ENCODE results near the gene MPEG1. TPM values are rescaled to one million over a fixed set of nuclear protein-coding genes. Genes with fewer than 3 reads are reported as not detected.

MPEG1 gene
- total and polyA plus RNA-seq, 2 of the 13 experiments (the other 11 are each of a cell fraction or from before 2014, with no cell fraction given), result not detected

- no peak for TF ChIP-seq PAXIP1 (CRISPR knock-in tag; conservative IDR thresholded peaks at IDR 0.05)
- TF ChIP-seq POLR2AphosphoS2 (IDR thresholded peaks at IDR 0.05; ENCODE audit: low read depth, low read length), result no peak
- no peak for TF ChIP-seq ZNF766 (CRISPR knock-in tag; IDR thresholded peaks at IDR 0.05; ENCODE audit: borderline replicate concordance)
- TF ChIP-seq ZNF260 (CRISPR knock-in tag; IDR thresholded peaks at IDR 0.05; ENCODE audit: borderline replicate concordance, low read depth), result no peak
- TF ChIP-seq ZNF510 (CRISPR knock-in tag; IDR thresholded peaks at IDR 0.05; ENCODE audit: low read depth), result no peak
Observed at GRCh38 chr11:59199546-59200422, 12.9 kb downstream of the MPEG1 start (continued).

- ATAC-seq, result no peak
- H3K4me3 ChIP-seq (replicated peaks in 1 of 3; ENCODE audit: insufficient read depth in 1 of 3, low read depth in 2 of 3, low read length in 3 of 3), result no peak overlapping the region
- no TSS peak for BruUV-seq (replicated peaks)
- WGBS (ENCODE audit: low lambda C conversion rate), result 96% methylated on average over 2 of the region's 2 CpGs
- H3K79me2 ChIP-seq (ENCODE audit: insufficient read depth, low read length), result no peaks in the 10 kb centered on the region
- H3K36me3 ChIP-seq (replicated peaks in 1 of 2; ENCODE audit: control insufficient read depth in 1 of 2, insufficient read depth in 2 of 2, low read length in 2 of 2), result peaks cover 4% of the 10 kb centered on the region in 2 experiments; a peak in 2 of 5 replicates
- peaks cover 9% of the 10 kb centered on the region; the same call in 1 of the 2 replicates for H3K4me1 ChIP-seq (ENCODE audit: insufficient read depth, low read length)
- no peak for DNase-seq (ENCODE audit: low spot score)
- CTCF ChIA-PET (ENCODE audit: low intra/inter-chr PET ratio, low total read pairs), result no interaction called here
- FAIRE-seq, result no peak
- POLR2A ChIA-PET, result no interaction called here
- in situ Hi-C loops (cut with HindIII; ENCODE audit: extremely low pct_ligation_motif_present, low pct_unique_long_range_greater_than_20kb), result loop anchor here (25.0 kb wide), 1 partner anchor 489 kb away; no protein-coding TSS in a partner anchor
- H2AFZ ChIP-seq (ENCODE audit: low read length), result no peak overlapping the region
- intact Hi-C loops (cut with micrococcal nuclease; ENCODE audit: unreplicated experiment), result no loop called here
- no peaks in the 10 kb centered on the region for H3K9me3 ChIP-seq (ENCODE audit: low read length)
- H3K27me3 ChIP-seq (ENCODE audit: control insufficient read depth in 1 of 2, insufficient read depth in 2 of 2, low read length in 2 of 2), result no peaks in the 10 kb centered on the region
- H3K27ac ChIP-seq (ENCODE audit: extremely low read length, insufficient read depth, low read length), result no peak overlapping the region
- H4K20me1 ChIP-seq (ENCODE audit: insufficient read depth, low read length), result no peaks in the 10 kb centered on the region
- no peak overlapping the region for H3K9ac ChIP-seq (ENCODE audit: insufficient read depth, low read depth, low read length)
- no peak overlapping the region for H3K4me2 ChIP-seq (ENCODE audit: low read depth, low read length)
- no peak for TF ChIP-seq KLF16 (CRISPR knock-in tag; IDR thresholded peaks at IDR 0.05)
- no peak for TF ChIP-seq MAFK (conservative IDR thresholded peaks at IDR 0.05 in 1 of 2, IDR thresholded peaks at IDR 0.05 in 1 of 2; ENCODE audit: low read length in 2 of 2)
- TF ChIP-seq ZHX2 (IDR thresholded peaks at IDR 0.05; ENCODE audit: low read depth), result no peak
- TF ChIP-seq ZHX2 (CRISPR knock-in tag; IDR thresholded peaks at IDR 0.05; ENCODE audit: borderline replicate concordance), result no peak
- no peak for TF ChIP-seq ZNF329 (CRISPR knock-in tag; IDR thresholded peaks at IDR 0.05; ENCODE audit: low read depth)
- no peak for TF ChIP-seq ZNF180 (CRISPR knock-in tag; IDR thresholded peaks at IDR 0.05; ENCODE audit: borderline replicate concordance, low read depth)
- no peak for TF ChIP-seq ATF7-NPFF (CRISPR knock-in tag; IDR thresholded peaks at IDR 0.05; ENCODE audit: low read depth)
Observed at GRCh38 chr11:59198726-59199125, 14.0 kb downstream of the MPEG1 start.

Measured in HepG2 (cell line).